HepG2 (cell line): ENCODE data around the gene PDE9A.

ENCODE experiments used
- BHLHE40 ChIP-seq: IDR thresholded peaks from 2 replicates; pipeline ENCODE4 v1.6.1; 2011; ENCODE audit warnings: low read length, improper control_type of control experiment
- CTCF ChIP-seq: sonication (generic); formaldehyde crosslinking; IDR thresholded peaks from 2 replicates; pipeline ENCODE4 v1.5.0; 2020; ENCODE audit warnings: mild to moderate bottlenecking, missing genetic modification reagents, moderate library complexity
- NFYB ChIP-seq: sonication (generic); formaldehyde crosslinking; IDR thresholded peaks from 2 replicates; pipeline ENCODE4 v1.4.0; 2020; ENCODE audit warnings: missing genetic modification reagents
- POLR2A ChIP-seq, 2 experiments: IDR thresholded peaks; 2 replicates each; pipeline ENCODE4 v1.6.1; 2011; ENCODE audit warnings: low read depth in 2 of 2, low read length in 2 of 2, mild to moderate bottlenecking in 1 of 2, moderate library complexity in 1 of 2; ENCODE audit not compliant: insufficient read depth in 1 of 2
- POLR2AphosphoS5 ChIP-seq: IDR thresholded peaks from 2 replicates; pipeline ENCODE4 v1.6.1; 2012; ENCODE audit warnings: low read depth, low read length

GRCh38 chr21:42698733-42699132 is 45.3 kb downstream of the PDE9A start:
- TF ChIP-seq POLR2AphosphoS5 (no peak), BHLHE40 (no peak), NFYB (CRISPR knock-in tag) (no peak), POLR2A (IDR thresholded peaks at IDR 0.05; ENCODE audit: insufficient read depth in 1 of 2, low read depth in 2 of 2, low read length in 2 of 2) (no peak), CTCF (no peak)
